ENCODE data around the gene HHIPL1.

GRCh38 chr14:99688629-99689028, 43.7 kb downstream of the HHIPL1 start:
- TF ChIP-seq CTCF (IDR thresholded peaks at IDR 0.05) (no peak), EZH2 (IDR thresholded peaks at IDR 0.05) (no peak), EZH2phosphoT487 (IDR thresholded peaks at IDR 0.05) (no peak)
